Ramos (cell line): ENCODE results near the gene CFAP299.

Experiments used
- in situ Hi-C: fragments of 300-500 bp; cut with MboI; formaldehyde crosslinking; loops from one replicate; pipeline ENCODE4 v1.14.3; 2022; ENCODE audit warnings: low sequenced_read_pairs; ENCODE audit not compliant: unreplicated experiment

The CFAP299 gene

GRCh38 chr4:80980239-80980638 lies 644.7 kb downstream of the CFAP299 start:
- in situ Hi-C loops: no loop called here

- in situ Hi-C loops: no loop called here
Measured at GRCh38 chr4:80986011-80986410, 650.5 kb downstream of the CFAP299 start.

GRCh38 chr4:80989921-80990544 lies 654.5 kb downstream of the CFAP299 start:
- in situ Hi-C loops: no loop called here

GRCh38 chr4:80990851-80991250 lies 655.3 kb downstream of the CFAP299 start:
- in situ Hi-C loops: no loop called here

GRCh38 chr4:80999943-81000342 lies 664.4 kb downstream of the CFAP299 start:
- in situ Hi-C loops: no loop called here

- in situ Hi-C loops: no loop called here
Measured at GRCh38 chr4:81003597-81004111, 668.1 kb downstream of the CFAP299 start.

GRCh38 chr4:81007417-81007816 lies 671.9 kb downstream of the CFAP299 start:
- in situ Hi-C loops: no loop called here
